CD4-positive, alpha-beta T cell treated with Interleukin-2 at 100 ng/mL for 4 hours (primary cell): Measurements from ENCODE around the gene ADAMTS20.

ENCODE experiments used
- DNase-seq: peaks from one replicate; pipeline ENCODE4 v3.0.0-alpha.2; 2020; ENCODE audit warnings: low spot score

ADAMTS20 gene

GRCh38 chr12:43310596-43310995, 241.4 kb downstream of the ADAMTS20 start:
- no peak for DNase-seq

DNA sequence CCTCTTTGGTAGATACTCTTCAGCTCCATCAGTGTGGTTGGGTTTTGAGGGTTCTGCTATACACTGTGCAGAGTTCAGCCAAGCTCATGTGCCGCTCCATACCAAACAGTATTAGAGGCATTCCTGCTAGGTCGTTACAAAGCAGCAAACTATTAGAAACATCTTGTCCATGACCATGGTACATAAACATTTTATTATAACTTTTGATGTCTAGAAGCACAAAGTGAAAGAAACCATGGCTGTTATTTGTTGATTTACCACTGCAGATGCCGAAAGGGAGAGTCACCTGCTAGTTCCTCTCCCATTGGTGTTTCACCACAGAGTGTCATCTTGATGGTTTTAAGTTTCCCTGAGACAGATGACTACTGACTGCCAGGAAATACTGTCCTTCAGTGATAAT, 242.0 kb downstream of the ADAMTS20 start:
- DNase-seq: no peak

DNA sequence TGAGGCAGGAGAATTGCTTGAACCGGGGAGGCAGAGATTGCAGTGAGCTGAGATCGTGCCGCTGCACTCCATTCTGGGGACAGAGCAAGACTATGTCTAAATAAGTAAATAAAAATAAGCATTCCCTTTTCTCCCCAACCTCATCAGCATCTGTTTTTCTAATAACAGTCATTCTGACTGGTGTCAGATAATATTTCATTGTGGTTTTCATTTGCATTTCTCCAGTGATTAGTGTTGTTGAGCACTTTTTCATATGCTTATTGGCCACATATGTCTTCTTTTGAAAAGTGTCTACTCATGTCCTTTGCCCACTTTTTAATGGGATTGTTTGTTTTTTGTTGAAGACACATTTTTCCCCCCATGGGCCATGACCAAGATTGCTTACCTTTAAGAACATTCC, 243.2 kb downstream of the ADAMTS20 start:
- no peak for DNase-seq

GRCh38 chr12:43307126-43307525, 244.9 kb downstream of the ADAMTS20 start:
- DNase-seq: no peak

- DNase-seq: no peak
These were observed 245.9 kb downstream of the ADAMTS20 start for GRCh38 chr12:43306066-43306465.

DNA sequence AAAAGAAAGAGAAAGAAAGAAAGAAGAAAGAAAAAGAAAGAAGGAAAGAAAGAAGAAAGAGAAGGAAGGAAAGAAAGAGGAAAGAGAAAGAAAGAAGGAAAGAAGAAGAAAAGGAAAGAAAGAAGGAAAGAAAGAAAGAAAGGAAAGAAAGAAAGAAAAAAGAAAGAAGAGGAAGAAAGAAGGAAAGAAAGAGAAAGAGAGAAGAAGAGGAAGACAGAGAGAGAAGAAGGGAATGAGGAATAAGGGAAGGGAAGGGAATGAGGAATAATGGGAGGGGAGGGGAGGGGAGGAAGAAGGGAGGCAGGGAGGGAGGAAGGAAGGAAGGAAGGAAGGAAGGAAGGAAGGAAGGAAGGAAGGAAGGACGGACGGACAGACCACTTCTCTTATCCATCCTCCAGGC, 246.9 kb downstream of the ADAMTS20 start:
- no peak for DNase-seq
